ENCODE results near the gene SPTBN1.
A peak's percentile ranks its signal among the peaks of the same experiment; 100 is the strongest.
"Not testable (repeated sequence)": the region's sequence is repeated elsewhere in the genome, so short reads cannot be mapped to it uniquely, and the experiment has no call there.

Gene SPTBN1

GRCh38 chr2:54526226-54526879 is 70.2 kb downstream of the SPTBN1 start:
- Histone ChIP-seq H3K9ac (ENCODE audit: insufficient read length) (no peak overlapping the region), H3K36me3 (ENCODE audit: insufficient read depth, low read length) (no peaks in the 10 kb centered on the region; the same call in 1 of the 2 replicates), H3K27ac (no peak overlapping the region), H3K4me3 (no peak overlapping the region), H3K9me3 (ENCODE audit: low read depth, low read length) (no peaks in the 10 kb centered on the region)
- TF ChIP-seq POLR2AphosphoS5 (IDR thresholded peaks at IDR 0.05; ENCODE audit: borderline replicate concordance, low read depth, low read length), result no peak
- no peak for TF ChIP-seq FOXP2 (optimal IDR thresholded peaks at IDR 0.05; ENCODE audit: control extremely low read depth, extremely low read length, insufficient read depth)
- no peak for TF ChIP-seq EZH2 (IDR thresholded peaks at IDR 0.05)
- no peak for DNase-seq (ENCODE audit: low read depth, low spot score)

GRCh38 chr2:54528311-54528955 is 72.3 kb downstream of the SPTBN1 start:
- Histone ChIP-seq H3K36me3 (ENCODE audit: insufficient read depth, low read length) (no peaks in the 10 kb centered on the region; the same call in 1 of the 2 replicates), H3K27ac (no peak overlapping the region), H3K4me3 (no peak overlapping the region), H3K9ac (ENCODE audit: insufficient read length) (no peak overlapping the region), H3K9me3 (ENCODE audit: low read depth, low read length) (no peaks in the 10 kb centered on the region)
- TF ChIP-seq EZH2 (IDR thresholded peaks at IDR 0.05) (no peak), POLR2AphosphoS5 (IDR thresholded peaks at IDR 0.05; ENCODE audit: borderline replicate concordance, low read depth, low read length) (no peak), FOXP2 (optimal IDR thresholded peaks at IDR 0.05; ENCODE audit: control extremely low read depth, extremely low read length, insufficient read depth) (no peak)
- no peak for DNase-seq (ENCODE audit: low read depth, low spot score)

- not testable (repeated sequence) for DNase-seq (ENCODE audit: low read depth, low spot score); H3K9me3 ChIP-seq (ENCODE audit: low read depth, low read length); H3K36me3 ChIP-seq (ENCODE audit: insufficient read depth, low read length); H3K9ac ChIP-seq (ENCODE audit: insufficient read length); H3K4me3 ChIP-seq; H3K27ac ChIP-seq
Measured at GRCh38 chr2:54529518-54529917, 73.4 kb downstream of the SPTBN1 start.

GRCh38 chr2:54529935-54530334 is 73.8 kb downstream of the SPTBN1 start:
- no peak overlapping the region; the same call in 1 of the 2 replicates for H3K27ac ChIP-seq
- H3K9ac ChIP-seq (ENCODE audit: insufficient read length), result no peak overlapping the region
- no peaks in the 10 kb centered on the region for H3K9me3 ChIP-seq (ENCODE audit: low read depth, low read length)
- TF ChIP-seq EZH2 (IDR thresholded peaks at IDR 0.05), result no peak
- TF ChIP-seq FOXP2 (optimal IDR thresholded peaks at IDR 0.05; ENCODE audit: control extremely low read depth, extremely low read length, insufficient read depth), result no peak
- TF ChIP-seq POLR2AphosphoS5 (IDR thresholded peaks at IDR 0.05; ENCODE audit: borderline replicate concordance, low read depth, low read length), result no peak
- peak; percentile 51 for DNase-seq (ENCODE audit: low read depth, low spot score)
- H3K36me3 ChIP-seq (ENCODE audit: insufficient read depth, low read length), result no peaks in the 10 kb centered on the region; the same call in 1 of the 2 replicates
- H3K4me3 ChIP-seq, result no peak overlapping the region

- H3K9ac ChIP-seq (ENCODE audit: insufficient read length), result no peak overlapping the region
- H3K4me3 ChIP-seq, result no peak overlapping the region
- no peak for TF ChIP-seq FOXP2 (optimal IDR thresholded peaks at IDR 0.05; ENCODE audit: control extremely low read depth, extremely low read length, insufficient read depth)
- TF ChIP-seq POLR2AphosphoS5 (IDR thresholded peaks at IDR 0.05; ENCODE audit: borderline replicate concordance, low read depth, low read length), result no peak
- DNase-seq (ENCODE audit: low read depth, low spot score), result no peak
- H3K27ac ChIP-seq, result no peak overlapping the region
- no peaks in the 10 kb centered on the region for H3K9me3 ChIP-seq (ENCODE audit: low read depth, low read length)
- H3K36me3 ChIP-seq (ENCODE audit: insufficient read depth, low read length), result no peaks in the 10 kb centered on the region; the same call in 1 of the 2 replicates
Measured at GRCh38 chr2:54531558-54531957, 75.4 kb downstream of the SPTBN1 start.

GRCh38 chr2:54534221-54534620 is 78.1 kb downstream of the SPTBN1 start:
- H3K4me3 ChIP-seq, result no peak overlapping the region
- no peak overlapping the region for H3K27ac ChIP-seq
- H3K9me3 ChIP-seq (ENCODE audit: low read depth, low read length), result no peaks in the 10 kb centered on the region
- no peak overlapping the region for H3K9ac ChIP-seq (ENCODE audit: insufficient read length)
- no peaks in the 10 kb centered on the region for H3K36me3 ChIP-seq (ENCODE audit: insufficient read depth, low read length)
- TF ChIP-seq POLR2AphosphoS5 (IDR thresholded peaks at IDR 0.05; ENCODE audit: borderline replicate concordance, low read depth, low read length) (no peak), EZH2 (IDR thresholded peaks at IDR 0.05) (no peak), FOXP2 (optimal IDR thresholded peaks at IDR 0.05; ENCODE audit: control extremely low read depth, extremely low read length, insufficient read depth) (no peak)
- no peak for DNase-seq (ENCODE audit: low read depth, low spot score)

GRCh38 chr2:54534625-54535024 is 78.5 kb downstream of the SPTBN1 start:
- TF ChIP-seq EZH2 (IDR thresholded peaks at IDR 0.05) (no peak), POLR2AphosphoS5 (IDR thresholded peaks at IDR 0.05; ENCODE audit: borderline replicate concordance, low read depth, low read length) (no peak), FOXP2 (optimal IDR thresholded peaks at IDR 0.05; ENCODE audit: control extremely low read depth, extremely low read length, insufficient read depth) (no peak)
- H3K36me3 ChIP-seq (ENCODE audit: insufficient read depth, low read length), result no peaks in the 10 kb centered on the region
- H3K9ac ChIP-seq (ENCODE audit: insufficient read length), result no peak overlapping the region
- no peak for DNase-seq (ENCODE audit: low read depth, low spot score)
- H3K27ac ChIP-seq, result no peak overlapping the region
- H3K4me3 ChIP-seq, result no peak overlapping the region
- H3K9me3 ChIP-seq (ENCODE audit: low read depth, low read length), result no peaks in the 10 kb centered on the region

GRCh38 chr2:54535599-54536195 is 79.6 kb downstream of the SPTBN1 start:
- Histone ChIP-seq H3K9me3 (ENCODE audit: low read depth, low read length) (no peaks in the 10 kb centered on the region), H3K27ac (no peak overlapping the region), H3K4me3 (no peak overlapping the region), H3K9ac (ENCODE audit: insufficient read length) (no peak overlapping the region), H3K36me3 (ENCODE audit: insufficient read depth, low read length) (no peaks in the 10 kb centered on the region)
- no peak for DNase-seq (ENCODE audit: low read depth, low spot score)
- TF ChIP-seq FOXP2 (optimal IDR thresholded peaks at IDR 0.05; ENCODE audit: control extremely low read depth, extremely low read length, insufficient read depth) (no peak), POLR2AphosphoS5 (IDR thresholded peaks at IDR 0.05; ENCODE audit: borderline replicate concordance, low read depth, low read length) (no peak), EZH2 (IDR thresholded peaks at IDR 0.05) (no peak)
